ENCODE data around the gene SUPT3H.

The SUPT3H gene

GRCh38 chr6:45256697-45257695 is 120.7 kb downstream of the SUPT3H start:
- DNase-seq (ENCODE audit: low read depth): no peak

GRCh38 chr6:45255434-45255833 is 122.3 kb downstream of the SUPT3H start:
- no peak for DNase-seq (ENCODE audit: low read depth)

GRCh38 chr6:45254253-45254652 is 123.5 kb downstream of the SUPT3H start:
- DNase-seq (ENCODE audit: low read depth): no peak

GRCh38 chr6:45253453-45253852 is 124.3 kb downstream of the SUPT3H start:
- DNase-seq (ENCODE audit: low read depth): no peak

- no peak for DNase-seq (ENCODE audit: low read depth)
Observed at GRCh38 chr6:45231660-45232059, 146.1 kb downstream of the SUPT3H start.

GRCh38 chr6:45229416-45229815 is 148.3 kb downstream of the SUPT3H start:
- DNase-seq (ENCODE audit: low read depth): no peak

GRCh38 chr6:45226081-45226480 is 151.7 kb downstream of the SUPT3H start:
- DNase-seq (ENCODE audit: low read depth): no peak

- DNase-seq (ENCODE audit: low read depth): no peak
Observed at GRCh38 chr6:45222380-45222779, 155.4 kb downstream of the SUPT3H start.

GRCh38 chr6:45215759-45216158 is 162.0 kb downstream of the SUPT3H start:
- DNase-seq (ENCODE audit: low read depth): no peak

- no peak for DNase-seq (ENCODE audit: low read depth)
Observed at GRCh38 chr6:45212976-45213375, 164.8 kb downstream of the SUPT3H start.

GRCh38 chr6:45209762-45210161 is 168.0 kb downstream of the SUPT3H start:
- no peak for DNase-seq (ENCODE audit: low read depth)

GRCh38 chr6:45206793-45207492 is 170.8 kb downstream of the SUPT3H start:
- DNase-seq (ENCODE audit: low read depth): no peak

- DNase-seq (ENCODE audit: low read depth): no peak
Observed at GRCh38 chr6:45201484-45201883, 176.2 kb downstream of the SUPT3H start.

GRCh38 chr6:45200510-45200909 is 177.2 kb downstream of the SUPT3H start:
- DNase-seq (ENCODE audit: low read depth): no peak

- DNase-seq (ENCODE audit: low read depth): no peak
Observed at GRCh38 chr6:45199554-45199953, 178.2 kb downstream of the SUPT3H start.

- no peak for DNase-seq (ENCODE audit: low read depth)
Observed at GRCh38 chr6:45196121-45196520, 181.6 kb downstream of the SUPT3H start.

- no peak for DNase-seq (ENCODE audit: low read depth)
Observed at GRCh38 chr6:45195137-45195536, 182.6 kb downstream of the SUPT3H start.

GRCh38 chr6:45192556-45192955 is 185.2 kb downstream of the SUPT3H start:
- DNase-seq (ENCODE audit: low read depth): no peak

- DNase-seq (ENCODE audit: low read depth): no peak
Observed at GRCh38 chr6:45191414-45191813, 186.3 kb downstream of the SUPT3H start.

- DNase-seq (ENCODE audit: low read depth): no peak
Observed at GRCh38 chr6:45187836-45188235, 189.9 kb downstream of the SUPT3H start.

GRCh38 chr6:45185403-45186251 is 192.1 kb downstream of the SUPT3H start:
- DNase-seq (ENCODE audit: low read depth): no peak

GRCh38 chr6:45184937-45185336 is 192.8 kb downstream of the SUPT3H start:
- DNase-seq (ENCODE audit: low read depth): no peak
